HG03342 (cell line): ENCODE results near the gene LYRM7.

Experiments
- ATAC-seq: cut with Tn5 transposase; IDR thresholded peaks from one replicate; pipeline ENCODE4 v1.9.1; 2021; ENCODE audit warnings: mild to moderate bottlenecking, moderate library complexity; ENCODE audit not compliant: unreplicated experiment

The LYRM7 gene

DNA sequence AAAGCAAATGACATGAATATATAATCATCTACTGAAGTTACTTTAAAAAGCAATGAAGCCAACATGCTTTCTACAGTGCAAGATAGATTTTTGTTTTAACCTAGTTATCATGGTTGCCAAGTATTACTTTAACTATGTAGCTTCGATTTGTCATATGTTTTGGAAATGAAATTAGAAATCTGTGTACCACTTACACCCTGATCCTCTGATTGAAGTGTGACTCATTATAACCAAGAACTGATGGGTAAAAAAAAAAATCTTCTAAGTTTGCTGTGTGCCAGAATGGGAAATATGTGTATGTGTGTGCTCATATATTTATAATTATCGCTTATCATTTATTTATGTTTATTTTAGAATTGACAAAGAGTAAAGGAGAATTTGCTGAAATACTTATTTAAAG, 84.0 kb downstream of the LYRM7 start:
- no peak for ATAC-seq
